Chondrocyte (in vitro differentiated cells): ENCODE data around the gene LDAH. TPM values are rescaled to one million over a fixed set of nuclear protein-coding genes. Genes with fewer than 3 reads are reported as not detected.

Source experiments
- DNase-seq: peaks from one replicate; pipeline ENCODE4 v3.0.0; 2021; ENCODE audit warnings: mixed read lengths, low spot score
- H3K27ac Mint-ChIP-seq: one replicate; pipeline ENCODE4 v1.8.0; 2021; ENCODE audit warnings: mild to moderate bottlenecking, moderate library complexity, mixed read lengths; ENCODE audit not compliant: unreplicated experiment
- H3K27me3 Mint-ChIP-seq: 2 replicates; pipeline ENCODE4 v1.8.0; 2021; ENCODE audit warnings: low read depth, mixed read lengths
- H3K36me3 Mint-ChIP-seq: 2 replicates; pipeline ENCODE4 v1.8.0; 2021; ENCODE audit warnings: low read depth, mixed read lengths
- H3K4me1 Mint-ChIP-seq: 2 replicates; pipeline ENCODE4 v1.8.0; 2021; ENCODE audit warnings: low read depth, mild to moderate bottlenecking, mixed read lengths
- H3K4me3 Mint-ChIP-seq: one replicate; pipeline ENCODE4 v1.8.0; 2021; ENCODE audit warnings: mild to moderate bottlenecking, moderate library complexity, mixed read lengths; ENCODE audit not compliant: unreplicated experiment
- H3K9me3 Mint-ChIP-seq: 2 replicates; pipeline ENCODE4 v1.8.0; 2021; ENCODE audit warnings: low read depth, mixed read lengths
- total RNA-seq: library from RNA; stranded (reverse); gene quantifications from 3 replicates; pipeline ENCODE4 v1.2.1, GENCODE V29; 2021
- TF ChIP-seq, protein P1 (sequence below): fragments of 200-600 bp; sonication (generic); IDR thresholded peaks from 2 replicates; pipeline ENCODE4 v1.5.0; 2021; ENCODE audit warnings: antibody characterized with exemption, mild to moderate bottlenecking, moderate library complexity

The LDAH gene
- total RNA-seq, 1 donor from 2014 or later: 18.1 TPM

DNA sequence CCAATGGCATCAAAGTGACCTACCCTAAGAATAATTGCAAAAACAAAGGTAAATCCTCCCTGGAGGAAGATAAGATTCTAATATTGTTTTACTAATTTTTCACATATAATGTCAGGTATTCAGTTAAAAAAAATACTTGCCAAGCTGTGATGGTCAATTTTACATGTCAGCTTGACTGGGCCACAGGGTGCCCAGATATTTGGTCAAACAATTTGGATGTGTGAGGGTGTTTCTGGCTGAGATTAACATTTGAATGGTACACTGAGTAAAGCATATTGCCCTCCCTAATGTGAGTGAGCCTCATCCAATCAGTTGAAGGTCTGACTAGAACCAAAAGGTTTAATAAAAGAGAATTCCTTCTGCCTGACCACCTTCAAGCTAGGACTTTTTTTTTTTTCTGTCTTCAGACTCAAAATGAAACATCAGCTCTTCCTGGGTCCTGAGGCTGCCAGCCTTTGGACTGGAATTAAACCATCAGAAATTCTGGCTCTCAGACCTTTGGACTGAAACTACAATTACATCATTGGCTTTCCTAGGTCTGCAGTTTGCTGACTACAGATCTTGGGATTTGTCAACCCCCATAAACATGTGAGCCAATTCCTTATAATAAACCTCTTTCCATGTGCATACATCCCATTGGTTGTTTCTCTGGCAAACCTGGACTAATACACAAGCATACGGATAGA, 65.4 kb downstream of the LDAH start:
- Mint-ChIP-seq H3K27me3 (no peaks in the 10 kb centered on the region), H3K4me1 (no peaks in the 10 kb centered on the region), H3K36me3 (peaks cover 5% of the 10 kb centered on the region), H3K9me3 (peaks cover 10% of the 10 kb centered on the region), H3K27ac (no peak overlapping the region), H3K4me3 (no peak overlapping the region)
- no peak for DNase-seq
- TF ChIP-seq, protein P1, sequence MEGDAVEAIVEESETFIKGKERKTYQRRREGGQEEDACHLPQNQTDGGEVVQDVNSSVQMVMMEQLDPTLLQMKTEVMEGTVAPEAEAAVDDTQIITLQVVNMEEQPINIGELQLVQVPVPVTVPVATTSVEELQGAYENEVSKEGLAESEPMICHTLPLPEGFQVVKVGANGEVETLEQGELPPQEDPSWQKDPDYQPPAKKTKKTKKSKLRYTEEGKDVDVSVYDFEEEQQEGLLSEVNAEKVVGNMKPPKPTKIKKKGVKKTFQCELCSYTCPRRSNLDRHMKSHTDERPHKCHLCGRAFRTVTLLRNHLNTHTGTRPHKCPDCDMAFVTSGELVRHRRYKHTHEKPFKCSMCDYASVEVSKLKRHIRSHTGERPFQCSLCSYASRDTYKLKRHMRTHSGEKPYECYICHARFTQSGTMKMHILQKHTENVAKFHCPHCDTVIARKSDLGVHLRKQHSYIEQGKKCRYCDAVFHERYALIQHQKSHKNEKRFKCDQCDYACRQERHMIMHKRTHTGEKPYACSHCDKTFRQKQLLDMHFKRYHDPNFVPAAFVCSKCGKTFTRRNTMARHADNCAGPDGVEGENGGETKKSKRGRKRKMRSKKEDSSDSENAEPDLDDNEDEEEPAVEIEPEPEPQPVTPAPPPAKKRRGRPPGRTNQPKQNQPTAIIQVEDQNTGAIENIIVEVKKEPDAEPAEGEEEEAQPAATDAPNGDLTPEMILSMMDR: no peak

DNA sequence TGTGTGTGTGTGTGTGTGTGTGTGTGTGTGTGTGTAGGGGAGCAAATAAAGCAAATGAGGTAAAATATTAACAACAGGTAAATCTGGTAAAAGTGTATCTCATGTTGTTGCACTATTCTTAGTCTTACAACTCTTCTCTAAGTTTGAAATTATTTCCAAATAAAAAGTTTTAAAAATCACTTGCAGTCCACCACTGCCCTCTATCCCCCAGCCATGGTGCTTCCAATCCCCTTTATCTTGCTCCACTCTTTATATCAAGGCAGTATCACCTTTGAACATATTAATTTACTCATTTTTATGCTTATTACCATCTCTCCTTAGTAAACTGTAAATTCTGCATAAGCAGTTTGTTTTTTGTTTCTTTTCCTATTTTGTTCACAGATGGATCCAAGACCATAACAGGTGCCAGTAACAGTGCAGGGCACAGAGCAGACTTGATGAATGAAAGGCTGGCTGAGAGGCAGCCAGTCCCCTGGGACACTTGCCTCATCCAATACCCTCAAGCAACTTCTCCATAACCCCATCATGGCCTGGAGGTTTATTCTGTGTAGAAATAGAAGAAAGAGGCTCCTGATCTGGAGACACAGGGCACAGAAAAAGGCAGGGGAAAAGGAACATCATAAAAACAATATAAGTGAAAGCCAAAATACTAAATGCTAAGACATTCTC, 67.6 kb downstream of the LDAH start:
- Mint-ChIP-seq H3K4me1 (no peaks in the 10 kb centered on the region), H3K27me3 (no peaks in the 10 kb centered on the region), H3K4me3 (no peak overlapping the region), H3K36me3 (peaks cover 4% of the 10 kb centered on the region), H3K27ac (no peak overlapping the region), H3K9me3 (peaks cover 4% of the 10 kb centered on the region)
- TF ChIP-seq, protein P1: peak; percentile 69
- DNase-seq: no peak

DNA sequence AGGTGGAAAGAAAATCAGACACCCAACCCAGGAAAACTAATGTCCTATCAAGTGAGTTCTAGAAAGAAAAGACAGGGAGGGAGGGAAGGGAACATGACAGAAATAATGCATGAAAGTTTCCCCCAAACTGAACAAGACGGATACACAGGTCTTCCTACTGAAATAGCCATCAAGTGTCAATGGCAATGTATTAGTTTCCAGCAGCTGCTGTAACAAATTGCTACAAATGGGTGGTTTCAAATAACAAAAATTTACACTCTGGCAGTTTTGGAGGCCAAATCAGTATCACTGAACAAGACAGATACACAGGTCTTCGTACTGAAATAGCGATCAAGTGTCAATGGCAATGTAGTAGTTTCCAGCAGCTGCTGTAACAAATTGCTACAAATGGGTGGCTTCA, 70.6 kb downstream of the LDAH start:
- TF ChIP-seq, protein P1: no peak

DNA sequence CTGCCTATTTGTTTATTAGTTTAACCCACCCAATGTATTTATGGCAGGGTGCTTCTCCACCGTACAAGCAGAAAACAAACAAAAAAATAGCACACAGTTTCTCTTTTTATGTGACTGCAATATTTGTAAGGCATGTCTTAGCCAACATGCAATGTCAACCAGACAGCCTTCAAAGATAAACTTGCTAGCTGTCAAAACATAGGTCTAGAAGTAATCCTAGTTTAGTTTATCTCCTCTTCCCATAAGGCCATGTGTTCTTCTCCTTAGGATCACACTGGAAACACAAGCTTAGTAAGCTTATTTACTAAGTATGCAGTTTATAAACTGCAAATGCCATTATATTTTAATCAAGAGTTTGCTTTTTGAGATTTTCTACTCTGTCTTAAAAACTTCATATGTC, 75.6 kb downstream of the LDAH start:
- TF ChIP-seq, protein P1: no peak
- H3K27ac Mint-ChIP-seq: no peak overlapping the region
- H3K27me3 Mint-ChIP-seq: no peaks in the 10 kb centered on the region
- H3K4me3 Mint-ChIP-seq: no peak overlapping the region
- no peaks in the 10 kb centered on the region for H3K9me3 Mint-ChIP-seq
- H3K4me1 Mint-ChIP-seq: peaks cover 18% of the 10 kb centered on the region
- no peak for DNase-seq
- peaks cover 6% of the 10 kb centered on the region for H3K36me3 Mint-ChIP-seq

More for the DNA sequence above, 70.6 kb downstream of the LDAH start:
- no peak for DNase-seq
- H3K36me3 Mint-ChIP-seq: peaks cover 3% of the 10 kb centered on the region
- H3K4me3 Mint-ChIP-seq: no peak overlapping the region
- no peaks in the 10 kb centered on the region for H3K9me3 Mint-ChIP-seq
- H3K27ac Mint-ChIP-seq: no peak overlapping the region
- peaks cover under 1% of the 10 kb centered on the region for H3K4me1 Mint-ChIP-seq
- H3K27me3 Mint-ChIP-seq: no peaks in the 10 kb centered on the region

GRCh38 chr2:20745924-20746555, 76.9 kb downstream of the LDAH start:
- no peaks in the 10 kb centered on the region for H3K27me3 Mint-ChIP-seq
- TF ChIP-seq, protein P1: no peak
- no peak for DNase-seq
- peak overlapping the region; percentile 29 for H3K27ac Mint-ChIP-seq
- H3K4me3 Mint-ChIP-seq: no peak overlapping the region
- no peaks in the 10 kb centered on the region for H3K9me3 Mint-ChIP-seq
- peaks cover 18% of the 10 kb centered on the region for H3K4me1 Mint-ChIP-seq
- H3K36me3 Mint-ChIP-seq: peaks cover 12% of the 10 kb centered on the region
